HG03442 (cell line): ENCODE data around the gene CELA2A.
"Not testable (repeated sequence)": the region's sequence is repeated elsewhere in the genome, so short reads cannot be mapped to it uniquely, and the experiment has no call there.

Experiments used
- ATAC-seq: cut with Tn5 transposase; IDR thresholded peaks from one replicate; pipeline ENCODE4 v1.9.1; 2021; ENCODE audit warnings: mild to moderate bottlenecking, moderate library complexity; ENCODE audit not compliant: unreplicated experiment

Gene CELA2A

DNA sequence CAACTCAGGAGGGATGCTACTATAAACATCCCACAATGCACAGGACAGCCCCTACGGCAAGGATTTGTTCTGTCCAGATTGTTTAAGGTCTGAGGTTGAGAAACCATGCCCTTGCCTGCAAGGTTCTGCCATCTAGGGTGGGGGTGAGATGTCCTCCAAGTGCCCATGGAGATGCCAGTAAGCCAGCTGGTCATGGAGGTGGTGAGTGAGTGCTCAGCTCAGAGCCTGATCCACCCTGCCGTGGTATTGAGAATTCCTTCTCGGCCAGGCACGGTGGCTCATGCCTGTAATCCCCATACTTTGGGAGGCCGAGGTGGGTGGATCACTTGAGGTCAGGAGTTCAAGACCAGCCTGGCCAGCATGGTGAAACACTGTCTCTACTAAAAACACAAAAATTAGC is 31.6 kb upstream of the CELA2A start:
- ATAC-seq, result no peak

DNA sequence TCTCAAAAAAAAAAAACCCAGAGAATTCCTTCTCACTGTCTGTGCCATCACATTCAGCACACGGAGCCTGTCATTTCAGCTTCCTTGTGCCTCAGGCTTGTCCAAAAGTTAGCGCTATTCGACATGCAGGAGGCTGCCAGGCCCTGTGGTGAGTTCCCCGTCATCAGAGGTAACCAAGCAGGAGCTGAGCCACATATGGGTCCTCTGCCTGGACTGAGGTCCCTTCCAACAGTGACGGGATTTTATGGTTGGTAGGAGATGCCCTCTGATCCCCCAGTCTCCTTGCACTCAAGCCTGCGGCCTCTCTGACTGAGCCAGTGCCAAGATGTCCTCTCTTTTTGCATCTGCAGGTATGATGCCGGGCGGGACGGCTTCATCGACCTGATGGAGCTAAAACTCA is 31.0 kb upstream of the CELA2A start:
- ATAC-seq, result no peak

DNA sequence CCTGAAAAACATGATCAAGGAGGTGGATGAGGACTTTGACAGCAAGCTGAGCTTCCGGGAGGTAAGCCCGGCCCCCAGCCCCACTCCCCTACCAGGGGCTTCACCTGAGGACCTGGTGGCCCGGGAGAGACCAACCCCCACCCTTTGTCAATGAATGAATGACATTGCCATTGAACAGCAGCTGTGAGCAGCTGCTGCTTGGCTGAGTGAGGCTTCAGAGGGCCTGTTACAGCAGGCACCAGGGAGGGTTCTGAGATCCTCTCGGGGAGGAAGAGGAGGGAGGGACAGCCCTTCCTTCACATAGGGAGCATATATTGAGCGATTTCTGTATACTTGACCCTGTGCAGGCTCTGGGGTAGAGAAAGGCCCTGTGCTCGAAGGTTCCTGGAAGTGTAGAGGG is 30.6 kb upstream of the CELA2A start:
- ATAC-seq, result no peak

DNA sequence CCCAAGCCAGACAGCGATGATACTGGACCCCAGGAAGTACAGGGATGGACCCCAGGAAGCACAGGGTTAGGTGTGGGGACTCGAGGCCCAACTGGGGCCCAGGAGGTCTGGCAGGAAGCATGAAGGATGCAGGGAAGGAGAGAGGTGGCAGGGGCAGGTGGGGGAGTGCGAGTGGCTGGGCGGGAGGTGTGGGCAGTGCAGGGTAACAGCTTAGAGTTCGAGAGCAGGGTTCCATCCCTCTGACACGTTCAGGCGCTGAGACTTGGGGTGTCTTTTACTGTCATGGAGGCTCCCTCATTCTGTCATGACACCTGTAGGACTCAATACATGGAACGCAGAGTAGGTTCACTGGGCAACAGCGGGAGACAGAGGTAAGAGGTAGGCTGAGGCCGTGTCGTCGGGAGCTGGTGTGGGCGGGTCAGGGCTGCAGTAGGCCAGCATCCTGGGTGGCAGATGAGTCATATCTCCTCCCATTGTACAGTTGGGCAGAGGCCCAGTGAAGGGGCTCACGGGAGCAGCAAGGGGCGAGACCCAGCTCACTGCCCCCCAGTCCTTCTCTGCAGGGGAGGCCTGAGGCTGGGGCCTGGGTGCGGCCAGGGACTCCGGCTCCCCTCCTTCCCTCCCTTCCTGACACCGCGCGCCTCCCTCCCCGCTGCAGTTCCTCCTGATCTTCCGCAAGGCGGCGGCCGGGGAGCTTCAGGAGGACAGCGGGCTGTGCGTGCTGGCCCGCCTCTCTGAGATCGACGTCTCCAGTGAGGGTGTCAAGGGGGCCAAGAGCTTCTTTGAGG is 29.8 kb upstream of the CELA2A start:
- ATAC-seq, result no peak

DNA sequence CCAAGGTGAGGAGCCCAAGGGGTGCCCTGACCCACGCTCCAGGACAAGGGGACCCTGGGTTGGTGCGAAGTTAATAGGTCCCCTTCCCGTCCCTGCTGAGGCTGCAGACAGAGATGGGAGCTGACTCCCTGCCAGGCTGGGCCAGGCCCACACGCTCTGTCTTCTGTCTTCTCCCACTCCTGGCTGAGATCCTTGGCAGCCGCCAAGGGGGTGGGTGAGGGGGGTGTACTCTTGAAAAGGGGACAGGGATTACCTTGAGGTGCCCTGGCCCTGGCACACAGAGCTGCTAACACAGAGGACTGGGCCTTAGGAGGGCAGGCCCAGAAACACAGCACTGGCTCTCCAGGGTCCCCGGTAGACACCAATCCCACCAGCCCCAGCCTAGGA is 29.3 kb upstream of the CELA2A start:
- no peak for ATAC-seq

DNA sequence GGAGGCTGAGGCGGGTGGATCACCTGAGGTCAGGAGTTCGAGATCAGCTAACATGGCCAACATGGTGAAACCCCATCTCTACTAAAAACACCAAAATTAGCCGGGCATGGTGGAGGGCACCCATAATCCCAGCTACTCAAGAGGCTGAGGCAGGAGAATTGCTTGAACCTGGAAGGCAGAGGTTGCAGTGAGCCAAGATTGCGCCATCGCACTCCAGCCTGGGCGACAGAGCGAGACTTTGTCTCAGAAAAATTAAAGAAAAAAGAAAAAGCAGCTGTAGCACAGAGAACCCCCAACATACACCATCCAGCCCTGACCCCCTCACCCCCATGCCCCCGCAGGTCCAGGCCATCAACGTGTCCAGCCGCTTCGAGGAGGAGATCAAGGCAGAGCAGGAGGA is 28.3 kb upstream of the CELA2A start:
- ATAC-seq, result not testable (repeated sequence)

DNA sequence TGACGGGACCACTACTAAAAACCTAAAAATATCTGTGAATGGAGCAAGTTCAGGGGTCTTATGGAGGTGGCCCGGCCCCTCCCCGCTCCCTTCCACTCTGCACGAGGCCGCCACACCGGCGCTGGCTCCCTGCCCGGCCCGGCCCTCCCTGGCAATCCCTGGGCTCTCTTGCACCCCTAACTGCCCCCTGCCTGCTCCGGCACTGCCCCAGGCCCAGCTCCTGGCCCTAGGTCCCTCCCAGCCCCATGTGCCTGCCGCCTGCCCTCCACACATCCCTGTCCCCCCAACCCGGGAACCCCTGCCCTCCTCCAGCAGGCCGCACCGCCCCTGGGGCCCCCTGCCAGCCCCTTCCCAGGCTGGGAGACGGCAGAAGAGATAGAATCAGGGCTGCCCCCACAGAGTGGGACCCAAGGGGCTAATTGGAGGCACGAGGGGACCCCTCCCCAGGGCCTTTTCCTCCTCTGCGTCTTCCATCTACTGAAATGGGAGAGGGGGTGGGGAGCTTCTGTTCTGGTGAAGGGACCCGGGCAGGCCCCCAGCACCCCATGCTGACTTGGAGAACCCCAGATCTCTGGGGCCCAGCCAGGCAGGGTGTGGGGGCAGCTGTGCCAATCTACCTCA is 27.6 kb upstream of the CELA2A start:
- ATAC-seq, result no peak

DNA sequence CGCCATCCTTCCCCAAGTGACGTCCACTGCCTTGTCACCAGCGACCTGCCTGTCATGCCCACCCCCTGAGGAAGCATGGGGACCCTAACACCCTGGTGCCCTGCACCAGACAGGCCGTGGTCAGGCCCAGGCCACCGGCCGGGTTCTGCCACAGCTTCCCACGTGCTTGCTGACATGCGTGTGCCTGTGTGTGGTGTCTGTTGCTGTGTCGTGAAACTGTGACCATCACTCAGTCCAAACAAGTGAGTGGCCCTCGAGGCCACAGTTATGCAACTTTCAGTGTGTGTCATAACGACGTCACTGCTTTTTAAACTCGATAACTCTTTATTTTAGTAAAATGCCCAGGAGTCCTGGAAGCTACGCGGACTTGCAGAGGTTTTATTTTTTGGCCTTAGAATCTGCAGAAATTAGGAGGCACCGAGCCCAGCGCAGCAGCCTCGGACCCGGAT is 26.8 kb upstream of the CELA2A start:
- ATAC-seq, result no peak

DNA sequence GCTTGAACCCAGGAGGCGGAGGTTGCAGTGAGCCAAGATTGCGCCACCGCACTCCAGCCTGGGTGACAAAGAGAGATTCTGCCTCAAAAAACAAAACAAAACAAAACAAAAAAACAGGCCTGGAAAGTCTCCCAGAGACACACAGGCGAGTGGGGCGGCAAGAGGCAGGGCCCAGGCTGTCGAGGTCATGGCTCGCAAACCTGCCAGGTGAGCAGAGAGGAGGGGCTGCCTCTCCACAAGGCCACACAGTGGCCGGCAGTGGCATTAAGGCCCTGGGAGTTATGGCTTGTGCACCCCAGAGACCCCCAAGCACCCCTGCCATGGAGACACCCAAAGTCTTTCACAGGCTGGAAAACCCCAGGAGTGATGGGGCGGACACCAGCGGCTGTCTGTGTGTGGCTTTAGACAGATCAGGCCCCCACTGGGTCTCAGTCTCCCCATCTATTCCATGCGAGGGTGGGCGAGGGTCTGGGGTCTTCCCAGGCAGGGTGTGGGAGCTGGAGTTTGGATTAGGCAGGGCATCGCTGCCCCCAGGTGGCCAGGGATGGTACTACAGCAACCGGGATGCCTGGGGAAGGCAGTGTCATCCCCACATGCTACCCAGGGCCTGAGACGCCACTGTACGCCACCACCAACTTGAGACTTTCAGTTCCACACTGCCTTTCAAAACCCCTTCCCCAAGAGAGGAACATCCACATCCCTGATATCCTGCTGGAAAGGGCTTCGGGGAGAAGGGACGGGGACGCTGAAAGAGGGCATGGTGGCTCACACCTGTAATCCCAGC is 25.6 kb upstream of the CELA2A start:
- ATAC-seq, result no peak

DNA sequence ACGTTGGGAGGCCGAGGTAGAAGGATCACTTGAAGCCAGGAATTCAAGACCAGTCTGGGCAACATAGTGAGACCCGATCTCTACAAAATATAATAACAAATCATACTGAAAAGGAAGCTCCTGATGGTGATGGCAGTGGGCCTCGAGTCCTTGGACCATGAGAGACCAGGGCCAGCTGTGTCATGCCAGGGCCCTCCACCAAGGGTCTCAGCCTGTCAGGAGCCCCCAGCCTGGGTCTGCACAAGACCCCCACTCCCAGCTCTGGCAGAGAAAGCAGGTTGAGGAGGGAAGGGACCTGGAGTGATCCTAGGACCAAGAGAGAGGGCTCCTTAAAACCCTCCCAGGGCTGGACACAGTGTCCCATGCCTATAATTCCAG is 25.0 kb upstream of the CELA2A start:
- no peak for ATAC-seq

DNA sequence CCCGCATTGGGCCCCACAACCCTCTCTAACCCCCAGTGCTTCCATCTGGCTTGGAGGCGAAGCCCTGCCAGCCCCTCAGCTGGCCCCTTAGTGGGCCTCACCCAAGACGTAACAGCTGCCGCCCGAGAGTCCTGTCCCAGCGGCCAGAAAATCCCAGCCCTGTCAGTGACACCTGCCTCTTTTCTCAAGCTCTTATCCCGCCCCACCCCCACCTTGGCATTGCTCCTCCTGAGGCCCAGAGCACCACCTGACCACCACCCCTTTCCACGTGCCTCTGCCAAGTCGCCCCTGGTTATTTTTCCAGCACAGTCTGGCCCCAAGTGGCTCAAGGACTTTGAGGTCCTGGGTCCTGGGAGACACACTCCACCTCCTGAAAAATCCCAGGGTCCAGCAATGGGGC is 24.2 kb upstream of the CELA2A start:
- no peak for ATAC-seq

DNA sequence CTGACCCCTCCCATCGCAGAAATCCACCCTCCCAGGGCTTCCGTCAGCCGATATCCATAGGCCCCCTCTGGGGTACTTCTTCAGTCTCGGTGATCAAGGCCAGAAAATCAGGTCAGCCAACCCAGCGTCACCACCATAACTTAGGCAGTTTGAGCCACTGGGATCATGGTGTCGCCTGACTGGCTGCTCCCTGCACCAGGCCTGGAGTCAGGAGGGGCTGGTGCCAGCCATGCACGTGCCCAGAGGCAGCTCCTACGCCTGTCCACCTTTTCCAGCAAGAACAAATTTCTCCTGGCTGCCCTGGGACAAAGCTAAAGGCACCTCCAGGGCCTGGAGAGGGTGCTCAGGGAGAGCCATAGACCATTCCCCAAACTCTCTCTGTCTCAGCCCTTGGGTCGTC is 23.1 kb upstream of the CELA2A start:
- ATAC-seq, result no peak

DNA sequence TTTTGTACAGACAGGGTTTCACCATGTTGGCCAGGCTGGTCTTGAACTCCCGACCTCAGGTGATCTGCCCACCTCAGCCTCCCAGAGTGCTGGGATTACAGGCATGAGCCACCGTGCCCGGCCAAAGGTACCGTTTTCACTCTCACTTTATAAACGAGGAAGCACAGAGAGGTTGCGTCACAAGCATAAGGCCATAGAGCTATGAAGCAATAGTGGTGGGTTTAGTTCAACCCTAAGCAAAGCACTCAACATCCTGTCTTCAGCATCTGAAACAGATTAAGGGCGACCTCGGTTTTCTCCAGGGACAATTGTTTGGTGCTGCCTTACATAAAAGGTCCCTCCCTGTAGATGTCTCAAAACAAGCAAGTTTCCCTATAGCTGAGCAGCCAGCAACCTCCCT is 21.8 kb upstream of the CELA2A start:
- ATAC-seq, result not testable (repeated sequence)

DNA sequence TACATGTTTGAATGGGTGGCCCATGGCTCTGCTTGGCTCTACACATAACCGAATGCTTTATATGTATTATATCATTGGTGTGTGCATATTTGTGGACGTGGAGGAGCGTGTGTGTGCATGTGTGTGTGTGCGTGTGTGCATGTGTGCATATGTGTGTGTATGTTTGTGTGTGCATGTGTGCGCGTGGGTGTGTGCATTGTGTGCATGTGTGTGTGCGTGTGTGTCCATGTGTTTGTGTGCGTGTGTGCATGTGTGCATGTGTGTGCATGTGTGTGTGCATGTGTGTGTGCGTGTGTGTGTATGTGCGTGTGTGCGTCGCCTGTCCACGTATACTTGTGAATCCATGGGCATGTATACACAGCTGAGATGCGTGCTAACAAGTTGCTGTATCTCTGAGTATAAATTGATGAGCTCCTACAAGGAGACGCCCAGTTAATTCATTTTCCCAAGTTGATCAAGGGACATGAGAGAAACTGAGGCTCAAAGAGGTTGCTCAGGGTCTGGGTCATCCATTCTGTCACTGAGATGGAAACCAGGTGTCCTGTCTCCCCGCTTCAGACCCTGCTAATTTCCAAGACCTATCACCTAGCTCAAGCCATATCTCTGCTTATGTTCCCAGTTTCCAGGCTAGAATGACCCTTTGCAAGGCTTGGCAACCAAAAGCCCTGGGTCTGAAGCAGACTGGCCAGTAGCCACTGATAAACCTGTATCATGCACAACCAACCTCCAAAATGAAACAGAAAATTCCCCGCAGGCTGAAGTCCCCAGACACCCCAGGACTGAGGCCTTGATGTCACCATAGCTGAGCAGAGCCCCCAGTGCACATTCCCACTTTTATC is 21.1 kb upstream of the CELA2A start:
- ATAC-seq, result no peak

DNA sequence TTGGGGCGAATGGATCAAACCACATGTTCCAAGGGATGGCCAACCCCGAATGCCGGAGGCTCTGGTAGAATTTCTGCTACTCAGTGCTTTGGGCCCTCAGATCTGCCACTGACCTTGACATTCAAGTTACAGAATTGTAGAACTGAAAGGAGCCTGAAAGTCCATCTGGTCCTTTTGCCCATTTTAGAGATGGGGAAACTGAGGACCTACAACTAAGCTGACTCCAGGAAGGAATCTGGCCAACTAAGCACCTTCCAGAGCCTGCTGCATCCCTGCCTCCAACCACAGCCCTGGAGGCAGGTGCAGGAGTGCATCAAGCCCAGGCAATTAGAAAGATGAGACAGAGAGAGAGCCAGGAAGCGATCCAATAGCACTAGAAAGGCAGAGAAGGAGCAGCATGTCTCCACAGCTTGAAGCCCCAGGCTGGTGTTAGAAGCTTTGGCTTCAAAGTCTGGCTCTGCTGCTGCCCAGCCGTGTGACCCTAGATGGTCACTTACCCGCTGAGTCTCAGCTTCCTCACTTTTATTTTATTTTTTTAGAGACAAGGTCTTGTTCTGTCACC is 19.6 kb upstream of the CELA2A start:
- ATAC-seq, result no peak

DNA sequence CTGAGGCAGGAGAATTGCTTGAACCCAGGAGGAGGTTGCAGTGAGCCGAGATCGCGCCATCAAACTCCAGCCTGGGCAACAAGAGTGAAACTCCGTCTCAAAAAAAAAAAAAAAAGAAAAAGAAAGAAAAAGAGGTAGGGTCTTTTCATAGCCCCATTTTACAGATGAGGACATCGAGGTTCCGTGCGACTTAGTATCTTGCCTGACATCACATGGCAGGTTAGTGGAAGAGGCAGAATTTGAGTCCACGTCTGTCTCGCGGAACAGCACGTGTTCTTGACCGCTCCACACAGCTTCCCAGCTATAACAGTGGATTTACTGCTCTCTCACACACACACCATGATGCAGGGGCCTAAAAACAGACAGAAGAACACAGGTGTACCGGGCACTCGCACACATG is 17.2 kb upstream of the CELA2A start:
- ATAC-seq, result no peak

DNA sequence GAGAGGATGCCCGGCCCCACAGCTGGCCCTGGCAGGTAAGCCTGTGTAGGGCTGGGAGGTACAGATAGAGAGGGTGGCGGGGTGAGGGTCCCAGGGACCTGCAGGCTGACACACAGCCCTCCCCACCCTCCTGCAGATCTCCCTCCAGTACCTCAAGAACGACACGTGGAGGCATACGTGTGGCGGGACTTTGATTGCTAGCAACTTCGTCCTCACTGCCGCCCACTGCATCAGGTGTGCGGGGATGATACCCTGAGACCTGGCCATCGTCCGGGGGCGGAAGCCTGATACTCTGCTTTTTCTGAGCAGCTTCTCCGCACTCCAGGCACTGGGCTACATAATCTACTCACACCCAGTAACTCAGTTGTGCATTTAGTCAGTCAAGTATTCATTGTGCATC is 16.2 kb upstream of the CELA2A start:
- ATAC-seq, result no peak

DNA sequence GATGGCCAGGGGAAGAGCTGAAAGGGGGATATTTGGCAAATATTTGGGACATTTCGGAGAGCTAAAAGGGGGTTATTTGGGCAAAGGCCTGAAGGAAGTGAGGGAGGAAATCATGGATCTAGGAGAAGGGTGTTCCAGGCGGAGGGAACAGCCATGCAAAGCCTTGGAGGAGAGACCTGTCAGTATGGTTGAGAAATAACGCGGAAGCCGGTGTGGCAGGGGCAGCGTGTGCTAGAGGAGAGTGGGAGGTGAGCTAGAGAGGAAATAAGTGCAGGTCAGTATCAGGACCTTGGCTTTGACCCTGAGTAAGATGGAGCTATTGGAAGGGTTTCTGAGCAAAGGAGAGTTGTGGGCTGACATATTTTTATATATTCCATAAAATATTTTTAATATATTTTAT is 15.3 kb upstream of the CELA2A start:
- ATAC-seq, result no peak

DNA sequence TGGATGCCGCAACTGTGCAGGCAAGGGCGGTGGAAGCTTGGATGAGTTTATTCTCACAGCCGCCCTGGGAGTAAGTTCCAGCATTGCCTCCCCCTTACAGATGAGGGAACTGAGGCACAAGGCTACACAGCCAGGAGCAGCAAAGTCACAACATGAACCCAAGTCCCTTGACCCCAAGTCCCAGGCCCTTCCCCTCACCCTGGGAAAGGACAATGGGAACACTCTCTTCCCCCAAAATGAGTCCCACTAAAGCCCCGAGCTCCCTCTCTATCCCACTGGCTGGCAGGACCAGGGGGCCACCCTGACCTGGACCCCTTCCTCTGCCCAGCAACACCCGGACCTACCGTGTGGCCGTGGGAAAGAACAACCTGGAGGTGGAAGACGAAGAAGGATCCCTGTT is 14.4 kb upstream of the CELA2A start:
- no peak for ATAC-seq

DNA sequence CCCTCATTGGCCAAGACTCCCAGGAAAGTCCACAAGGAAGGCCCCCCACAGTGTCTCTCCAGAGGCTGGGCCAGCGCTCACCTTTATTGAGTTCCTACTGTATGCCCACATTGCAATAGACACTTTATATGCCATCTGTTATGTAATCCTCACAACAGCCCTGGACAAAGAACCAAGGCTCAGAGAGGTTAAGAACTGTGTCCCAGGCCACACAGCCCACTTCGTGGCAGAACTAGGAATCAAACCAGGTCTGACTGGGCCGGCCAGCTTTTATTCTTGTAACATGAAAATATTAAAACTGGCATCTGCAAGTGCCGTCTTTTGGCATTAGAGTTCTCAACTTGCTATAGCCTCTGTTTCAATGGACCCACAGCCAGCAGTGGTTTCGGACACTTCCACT is 13.8 kb upstream of the CELA2A start:
- ATAC-seq, result no peak

DNA sequence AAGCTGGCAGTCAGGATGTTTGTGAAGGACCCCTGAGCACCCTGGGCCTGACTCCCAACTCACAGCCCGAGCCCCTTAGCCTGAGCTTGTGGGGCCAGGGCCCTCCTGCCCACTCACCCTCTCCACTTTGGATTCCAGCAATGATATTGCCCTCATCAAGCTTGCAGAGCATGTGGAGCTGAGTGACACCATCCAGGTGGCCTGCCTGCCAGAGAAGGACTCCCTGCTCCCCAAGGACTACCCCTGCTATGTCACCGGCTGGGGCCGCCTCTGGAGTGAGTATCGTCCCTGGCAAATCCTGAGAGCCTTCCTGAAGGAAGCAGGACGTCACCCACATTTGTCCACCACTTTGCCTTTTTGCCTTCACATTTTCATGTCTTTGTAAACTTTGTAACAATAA is 13.3 kb upstream of the CELA2A start:
- ATAC-seq, result no peak
